CD4-positive, alpha-beta T cell treated with Interleukin-15 for 1 hour (primary cell): Measurements from ENCODE around the gene ELAPOR1.

ENCODE experiments used
- DNase-seq: peaks from one replicate; pipeline ENCODE4 v3.0.0-alpha.2; 2020

ELAPOR1 gene

GRCh38 chr1:109113590-109114341 lies at the start of gene ELAPOR1:
ELAPOR1 (plus strand) TSS chr1:109114115; CDS start chr1:109114184, 69 bp downstream.
- DNase-seq: peak; percentile 94

GRCh38 chr1:109065137-109065536 lies 48.8 kb upstream of the ELAPOR1 start:
- no peak for DNase-seq

DNA sequence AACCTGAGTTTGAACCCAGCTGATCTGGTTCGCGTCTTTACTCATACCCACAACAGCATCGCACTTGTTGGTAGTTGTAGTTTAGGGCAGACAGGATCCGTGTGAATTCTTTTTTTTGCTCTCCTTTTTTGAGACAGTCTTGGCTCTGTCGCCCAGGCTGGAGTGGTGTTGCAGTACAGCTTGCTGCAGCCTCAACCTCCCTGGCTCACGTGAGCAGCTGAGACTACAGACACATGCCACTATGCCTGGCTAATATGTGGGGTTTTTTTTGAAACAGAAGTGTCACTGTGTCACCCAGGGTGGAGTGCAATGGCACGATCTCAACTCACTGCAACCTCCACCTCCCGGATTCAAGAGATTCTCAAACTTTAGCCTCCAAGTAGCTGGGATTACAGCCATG lies 46.0 kb upstream of the ELAPOR1 start:
- no peak for DNase-seq

GRCh38 chr1:109069294-109069693 lies 44.6 kb upstream of the ELAPOR1 start:
- no peak for DNase-seq

DNA sequence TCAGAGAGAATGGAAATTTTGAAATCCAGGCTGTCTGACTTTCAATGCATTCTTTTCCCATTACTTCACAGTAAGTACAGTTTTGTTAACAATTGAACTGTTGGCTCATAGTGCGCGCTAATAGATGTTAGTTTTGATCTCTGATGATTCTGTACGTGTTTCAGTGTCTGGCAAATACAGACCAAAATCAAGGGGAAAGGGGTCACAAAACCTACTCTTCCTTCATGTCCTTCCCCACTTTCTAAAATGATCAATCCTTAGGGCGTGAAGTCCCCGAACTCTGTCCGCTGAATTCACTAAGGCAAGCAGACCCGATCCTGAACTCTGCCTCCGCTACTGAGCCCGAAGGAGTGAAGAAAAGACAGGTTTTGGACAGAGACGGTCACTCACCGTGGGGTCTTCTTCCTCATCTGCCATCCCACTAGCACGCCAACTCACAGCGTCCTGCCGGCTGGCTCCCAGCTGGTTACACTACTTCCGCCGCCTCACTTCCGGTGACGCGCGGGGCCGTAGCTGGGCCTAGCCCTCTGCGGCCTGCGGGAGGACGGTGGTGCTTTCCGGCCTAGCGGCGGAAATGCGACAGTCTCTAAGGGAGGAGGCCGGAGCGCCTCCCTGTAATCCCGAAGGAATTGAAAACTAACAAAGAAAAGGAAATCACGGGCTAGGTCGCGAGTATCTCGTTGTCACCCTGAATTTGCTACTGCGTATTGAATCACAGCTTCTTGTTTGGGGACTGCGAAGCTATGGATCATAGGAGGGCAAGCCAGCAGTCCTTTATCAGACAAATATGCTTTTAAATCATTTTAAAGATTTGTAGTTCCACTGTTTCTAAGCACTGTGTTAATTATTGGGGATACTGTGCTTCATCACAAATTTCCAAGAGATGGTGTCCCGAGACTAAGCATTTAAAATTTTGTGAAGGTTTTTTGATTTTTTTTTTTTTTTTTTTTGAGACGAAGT lies 38.1 kb upstream of the ELAPOR1 start, which contains the start of gene TAF13:
Gene TAF13 (minus strand): TSS at position 473 of the 960 bp plus-strand sequence. CDS start 56 bp downstream, at position 417.
- peak; percentile 91 for DNase-seq

- DNase-seq: no peak
Observed at GRCh38 chr1:109078317-109078716, 35.6 kb upstream of the ELAPOR1 start.

GRCh38 chr1:109079240-109079622 lies 34.7 kb upstream of the ELAPOR1 start:
- DNase-seq: no peak

DNA sequence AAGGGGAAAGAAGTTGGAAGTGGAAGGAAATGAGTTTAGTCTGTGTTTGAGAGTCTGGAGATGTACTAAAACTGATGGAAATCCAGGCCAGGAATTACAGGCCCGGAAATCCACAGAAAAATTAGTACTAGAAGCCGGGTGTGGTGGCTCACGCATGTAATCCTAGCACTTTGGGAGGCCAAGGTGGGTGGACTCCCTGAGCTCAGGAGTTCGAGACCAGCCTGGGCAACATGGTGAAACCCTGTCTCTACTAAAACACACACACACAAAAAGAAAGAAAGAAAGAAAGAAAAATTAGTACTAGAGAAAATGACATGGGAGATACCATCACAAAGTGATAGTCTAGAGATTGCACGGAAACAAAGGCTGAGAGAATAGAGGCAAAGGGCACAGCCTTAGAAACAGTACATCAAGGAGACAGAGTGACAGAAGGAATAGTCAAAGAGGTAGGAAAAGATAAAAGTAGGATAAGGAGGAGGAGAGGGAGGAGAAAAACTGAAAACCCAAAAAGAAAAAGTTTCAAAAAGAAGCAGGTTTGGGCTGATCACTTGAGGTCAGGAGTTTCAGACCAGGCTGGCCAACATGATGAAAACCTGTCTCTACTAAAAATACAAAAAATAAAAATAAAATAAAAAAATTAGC lies 33.4 kb upstream of the ELAPOR1 start:
- DNase-seq: no peak

- DNase-seq: no peak
Observed at GRCh38 chr1:109083501-109083900, 30.4 kb upstream of the ELAPOR1 start.

GRCh38 chr1:109083923-109084322 lies 30.0 kb upstream of the ELAPOR1 start:
- no peak for DNase-seq

- DNase-seq: no peak
Observed at GRCh38 chr1:109084563-109085517, 29.1 kb upstream of the ELAPOR1 start.

DNA sequence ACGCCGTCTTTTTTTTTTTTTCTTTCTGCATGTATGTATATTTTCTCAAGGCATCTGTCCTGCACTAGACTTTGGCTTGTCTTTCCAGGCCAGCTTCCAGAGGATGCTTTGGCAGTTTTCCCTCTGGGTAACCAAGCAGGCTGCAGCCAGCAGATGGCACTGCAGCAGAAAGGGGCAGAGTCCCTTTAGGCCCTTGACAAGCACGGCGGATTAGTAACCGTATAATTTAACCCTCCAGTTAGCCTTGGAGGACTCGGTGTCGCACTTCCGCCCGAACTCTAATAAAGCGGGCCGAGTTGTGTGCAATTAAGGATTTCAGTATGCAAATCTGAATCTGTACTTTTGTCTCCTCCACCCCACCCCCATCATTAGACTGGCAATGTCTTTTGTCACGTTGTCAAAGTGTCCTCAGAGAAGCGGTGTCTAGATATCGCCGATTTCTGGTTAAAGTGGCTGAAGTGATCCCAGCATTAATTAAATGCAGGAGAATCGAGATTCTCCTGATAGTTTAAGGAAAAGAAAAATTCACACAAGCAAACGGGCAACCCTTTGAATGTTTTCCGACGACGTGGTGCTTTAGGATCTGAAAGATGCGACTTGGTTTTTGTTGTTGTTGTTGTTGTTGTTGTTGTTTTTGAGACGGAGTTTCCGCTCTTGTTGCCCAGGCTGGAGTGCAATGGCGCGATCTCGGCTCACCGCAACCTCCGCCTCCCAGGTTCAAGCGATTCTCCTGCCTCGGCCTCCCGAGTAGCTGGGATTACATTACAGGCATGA lies 24.5 kb upstream of the ELAPOR1 start:
- DNase-seq: peak; percentile 40

DNA sequence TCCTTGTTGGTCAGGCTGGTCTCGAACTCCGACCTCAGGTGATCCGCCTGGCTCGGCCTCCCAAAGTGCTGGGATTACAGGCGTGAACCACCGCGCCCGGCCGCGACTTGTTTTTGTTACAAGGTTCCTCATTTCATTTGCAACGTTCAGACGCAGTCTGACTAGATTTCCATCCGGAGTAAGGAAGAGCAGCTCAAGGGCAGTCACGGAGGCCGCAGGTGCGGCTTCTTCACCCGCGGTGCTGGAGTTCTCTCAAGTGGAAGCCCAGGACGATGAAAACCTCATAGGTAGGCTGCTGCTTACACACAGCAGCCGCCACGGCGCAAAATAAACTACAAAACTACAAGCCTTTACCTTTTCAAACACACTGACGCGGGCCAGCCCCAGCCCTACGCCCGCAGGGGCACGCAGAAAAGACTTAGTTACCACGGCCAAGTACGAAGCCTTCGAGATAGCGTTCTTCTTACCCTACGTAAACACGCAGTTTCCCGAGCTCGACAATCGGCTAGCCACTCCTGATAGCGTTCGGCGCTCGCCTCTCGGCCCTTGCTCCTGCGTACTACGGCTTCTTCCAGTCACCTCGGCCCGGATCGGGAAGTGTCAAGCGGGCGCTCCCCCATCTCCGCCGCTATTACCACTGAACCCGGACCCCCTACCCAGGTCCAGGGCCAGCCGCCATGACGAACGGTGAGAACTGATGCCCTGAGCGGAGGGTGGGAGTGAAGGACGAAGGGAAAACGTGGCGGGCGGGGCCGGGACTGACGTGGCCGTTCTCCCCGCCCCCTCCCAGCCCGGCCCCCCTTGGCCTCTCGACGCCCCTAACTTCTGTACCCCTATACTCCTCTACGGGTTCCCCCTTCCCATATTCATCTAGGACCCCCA lies 23.5 kb upstream of the ELAPOR1 start, which contains the start of gene TMEM167B:
Gene TMEM167B (plus strand): TSS at position 569 of the 882 bp plus-strand sequence. CDS start 109 bp downstream, at position 678.
- DNase-seq: peak; percentile 88

GRCh38 chr1:109091078-109091838 lies 22.7 kb upstream of the ELAPOR1 start:
- DNase-seq: no peak

GRCh38 chr1:109091839-109092193 lies 22.1 kb upstream of the ELAPOR1 start:
- no peak for DNase-seq

DNA sequence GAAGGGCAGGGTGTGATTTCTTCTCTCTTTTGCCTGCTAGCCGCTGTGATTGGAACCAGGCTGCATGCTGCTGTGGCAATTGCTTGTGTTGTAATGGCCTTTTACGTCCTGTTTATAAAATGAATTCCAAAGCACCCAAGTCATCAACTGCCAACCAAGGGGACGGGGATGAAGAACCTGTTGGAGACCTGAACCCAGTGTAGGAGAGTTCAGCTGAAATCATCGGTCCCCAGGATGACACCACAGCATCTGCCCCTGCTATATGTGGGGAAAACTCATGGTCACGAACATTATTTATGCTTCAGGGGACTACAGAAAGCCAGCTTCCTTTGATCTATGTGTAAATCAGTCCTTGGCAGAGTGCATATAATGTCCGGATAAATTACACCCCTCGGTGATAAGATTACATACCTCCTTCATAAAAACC lies 19.5 kb upstream of the ELAPOR1 start:
- no peak for DNase-seq

GRCh38 chr1:109094871-109095270 lies 19.0 kb upstream of the ELAPOR1 start:
- no peak for DNase-seq

DNA sequence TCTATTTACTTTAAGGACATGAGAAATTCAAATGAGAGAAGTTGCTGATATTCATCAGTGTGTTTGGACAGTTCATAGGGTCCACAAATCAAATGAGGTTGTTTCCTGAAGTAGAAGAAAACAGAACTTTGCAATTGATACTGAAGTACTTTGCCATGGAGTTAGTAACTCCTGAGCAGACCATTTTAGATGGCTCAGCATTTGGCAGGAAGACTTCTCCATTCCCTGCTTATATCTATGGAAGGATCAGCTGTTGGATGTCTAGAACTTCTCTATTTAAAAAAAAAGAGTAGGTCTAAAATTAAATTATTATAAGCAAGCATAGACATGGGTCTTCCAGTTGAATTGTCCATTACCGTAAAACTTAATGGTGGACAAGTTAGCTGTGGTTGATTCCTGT lies 18.3 kb upstream of the ELAPOR1 start:
- no peak for DNase-seq

- no peak for DNase-seq
Observed at GRCh38 chr1:109096120-109096519, 17.8 kb upstream of the ELAPOR1 start.
